ENCODE measurements around the gene TMEM163.

Gene TMEM163

GRCh38 chr2:134711692-134712091, 7.1 kb downstream of the TMEM163 start:
- Mint-ChIP-seq H3K4me3 (no peak overlapping the region), H3K9me3 (no peaks in the 10 kb centered on the region), H3K4me1 (no peaks in the 10 kb centered on the region), H3K27ac (no peak overlapping the region), H3K36me3 (ENCODE audit: low read depth) (no peaks in the 10 kb centered on the region), H3K27me3 (ENCODE audit: low read depth) (peaks cover 74% of the 10 kb centered on the region)
- no peak for TF ChIP-seq CTCF (IDR thresholded peaks at IDR 0.05; ENCODE audit: unreplicated experiment in 3 of 3)

GRCh38 chr2:134707330-134707676, 11.5 kb downstream of the TMEM163 start:
- no peak for TF ChIP-seq CTCF (IDR thresholded peaks at IDR 0.05; ENCODE audit: unreplicated experiment in 3 of 3)
- H3K27ac Mint-ChIP-seq = no peak overlapping the region
- H3K4me1 Mint-ChIP-seq = no peaks in the 10 kb centered on the region
- no peaks in the 10 kb centered on the region for H3K36me3 Mint-ChIP-seq (ENCODE audit: low read depth)
- H3K27me3 Mint-ChIP-seq (ENCODE audit: low read depth) = peaks cover 47% of the 10 kb centered on the region
- H3K9me3 Mint-ChIP-seq = no peaks in the 10 kb centered on the region
- no peak overlapping the region for H3K4me3 Mint-ChIP-seq

- peaks cover 42% of the 10 kb centered on the region for H3K27me3 Mint-ChIP-seq (ENCODE audit: low read depth)
- no peaks in the 10 kb centered on the region for H3K36me3 Mint-ChIP-seq (ENCODE audit: low read depth)
- no peak for TF ChIP-seq CTCF (IDR thresholded peaks at IDR 0.05; ENCODE audit: unreplicated experiment in 3 of 3)
- no peaks in the 10 kb centered on the region for H3K9me3 Mint-ChIP-seq
- no peak overlapping the region for H3K27ac Mint-ChIP-seq
- no peak overlapping the region for H3K4me3 Mint-ChIP-seq
- no peaks in the 10 kb centered on the region for H3K4me1 Mint-ChIP-seq
Measured at GRCh38 chr2:134706587-134707329, 12.0 kb downstream of the TMEM163 start.

- no peaks in the 10 kb centered on the region for H3K4me1 Mint-ChIP-seq
- no peak for TF ChIP-seq CTCF (IDR thresholded peaks at IDR 0.05; ENCODE audit: unreplicated experiment in 3 of 3)
- no peaks in the 10 kb centered on the region for H3K36me3 Mint-ChIP-seq (ENCODE audit: low read depth)
- H3K4me3 Mint-ChIP-seq = no peak overlapping the region
- no peaks in the 10 kb centered on the region for H3K9me3 Mint-ChIP-seq
- H3K27ac Mint-ChIP-seq = no peak overlapping the region
- H3K27me3 Mint-ChIP-seq (ENCODE audit: low read depth) = peaks cover 36% of the 10 kb centered on the region
Measured at GRCh38 chr2:134705861-134706586, 12.8 kb downstream of the TMEM163 start.

GRCh38 chr2:134704173-134704572, 14.6 kb downstream of the TMEM163 start:
- TF ChIP-seq CTCF (IDR thresholded peaks at IDR 0.05; ENCODE audit: unreplicated experiment in 3 of 3) = no peak
- H3K9me3 Mint-ChIP-seq = no peaks in the 10 kb centered on the region
- no peaks in the 10 kb centered on the region for H3K36me3 Mint-ChIP-seq (ENCODE audit: low read depth)
- H3K4me3 Mint-ChIP-seq = no peak overlapping the region
- no peaks in the 10 kb centered on the region for H3K4me1 Mint-ChIP-seq
- peaks cover 24% of the 10 kb centered on the region for H3K27me3 Mint-ChIP-seq (ENCODE audit: low read depth)
- H3K27ac Mint-ChIP-seq = no peak overlapping the region

- H3K9me3 Mint-ChIP-seq = no peaks in the 10 kb centered on the region
- no peak for TF ChIP-seq CTCF (IDR thresholded peaks at IDR 0.05; ENCODE audit: unreplicated experiment in 3 of 3)
- no peak overlapping the region for H3K4me3 Mint-ChIP-seq
- no peaks in the 10 kb centered on the region for H3K4me1 Mint-ChIP-seq
- no peaks in the 10 kb centered on the region for H3K36me3 Mint-ChIP-seq (ENCODE audit: low read depth)
- H3K27ac Mint-ChIP-seq = no peak overlapping the region
- H3K27me3 Mint-ChIP-seq (ENCODE audit: low read depth) = peaks cover 24% of the 10 kb centered on the region
Measured at GRCh38 chr2:134703426-134703825, 15.4 kb downstream of the TMEM163 start.

All from nephron (organoid).